Stimulated activated CD4-positive, alpha-beta T cell treated with anti-CD3 and anti-CD28 coated beads, Interleukin-12 subunit alpha, Interleukin-12 subunit beta, amount 100 ng/mL, for 48 hours (primary cell): ENCODE measurements around the gene CETP.
A peak's percentile ranks its signal among the peaks of the same experiment; 100 is the strongest.
"Not testable (repeated sequence)": the region's sequence is repeated elsewhere in the genome, so short reads cannot be mapped to it uniquely, and the experiment has no call there.

ENCODE experiments used
- DNase-seq, 3 donors: peaks; one replicate each; pipeline ENCODE4 v3.0.0-alpha.2; 2020; ENCODE audit warnings: low read depth in 2 of 3, low spot score in 1 of 3

CETP gene

DNA sequence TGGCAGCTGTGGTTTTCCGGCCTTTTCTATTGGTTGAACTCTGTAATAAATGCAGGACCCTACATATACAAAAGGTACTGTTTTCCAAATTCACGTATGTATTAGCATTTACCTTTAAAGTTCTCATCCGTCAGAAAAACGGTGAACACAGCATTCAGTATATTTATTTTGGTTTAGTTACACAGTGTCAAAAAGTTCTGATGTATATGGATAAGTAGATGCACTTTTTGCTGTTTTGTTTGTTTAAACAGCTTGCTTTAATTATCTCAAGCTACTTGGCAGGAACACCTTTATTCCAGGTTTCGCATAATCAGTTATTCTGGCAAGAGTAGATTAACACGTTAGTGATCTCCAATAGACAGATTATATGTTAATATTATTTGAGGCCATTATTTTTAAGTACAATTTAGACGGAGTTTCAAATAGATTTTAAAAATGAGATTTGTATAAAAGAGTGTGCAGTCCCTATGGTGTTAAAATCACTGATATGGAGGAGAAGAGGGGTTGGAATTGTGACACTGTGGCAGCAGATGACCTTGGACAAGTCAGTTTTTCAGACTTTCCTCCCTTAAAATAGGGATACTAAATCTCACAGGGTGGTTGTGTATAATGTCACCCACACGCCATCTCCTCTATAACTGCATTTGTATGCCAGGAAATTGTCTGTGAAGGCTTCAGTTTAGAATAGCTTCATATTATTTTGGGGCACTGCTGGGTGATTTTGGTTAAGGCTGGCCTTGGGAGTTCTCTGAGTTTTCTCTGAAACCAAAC is 27.7 kb upstream of the CETP start:
- DNase-seq: no peak

DNA sequence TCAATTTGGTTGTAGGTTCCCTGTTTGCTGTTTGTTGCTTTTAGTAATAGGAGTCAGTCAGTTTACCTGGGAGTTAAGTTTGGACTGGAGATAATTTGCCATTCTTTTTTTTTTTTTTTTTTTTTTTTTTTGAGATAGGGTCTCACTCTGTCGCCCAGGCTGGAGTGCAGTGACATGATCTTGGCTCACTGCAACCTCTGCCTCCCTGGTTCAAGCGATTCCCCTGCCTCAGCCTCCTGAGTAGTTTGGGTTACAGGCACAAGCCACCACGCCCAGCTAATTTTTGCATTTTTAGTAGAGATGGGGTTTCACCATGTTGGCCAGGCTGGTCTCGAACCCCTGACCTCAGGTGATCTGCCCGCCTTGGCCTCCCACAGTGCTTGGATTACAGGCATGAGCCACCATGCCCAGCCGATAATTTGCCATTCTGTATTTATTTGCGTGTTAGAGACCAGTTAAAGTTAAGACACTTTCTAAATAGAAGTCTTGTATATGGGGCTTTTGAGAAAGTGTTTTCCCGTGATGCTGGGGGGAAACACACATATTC is 27.1 kb upstream of the CETP start:
- not testable (repeated sequence) for DNase-seq

DNA sequence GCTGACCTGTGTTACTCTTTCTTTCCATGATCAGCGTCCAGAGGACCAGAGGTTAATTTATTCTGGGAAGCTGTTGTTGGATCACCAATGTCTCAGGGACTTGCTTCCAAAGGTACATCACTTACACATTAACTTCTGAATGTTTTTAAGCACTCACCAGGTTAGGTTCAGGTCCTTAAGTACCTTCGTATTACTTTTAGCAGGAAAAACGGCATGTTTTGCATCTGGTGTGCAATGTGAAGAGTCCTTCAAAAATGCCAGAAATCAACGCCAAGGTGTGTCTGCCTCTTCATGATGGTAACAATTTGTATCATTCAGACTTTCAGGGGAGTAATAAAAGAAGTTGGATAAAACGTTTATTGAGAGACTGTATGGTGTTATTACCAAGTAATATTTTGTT is 26.5 kb upstream of the CETP start:
- DNase-seq: no peak

DNA sequence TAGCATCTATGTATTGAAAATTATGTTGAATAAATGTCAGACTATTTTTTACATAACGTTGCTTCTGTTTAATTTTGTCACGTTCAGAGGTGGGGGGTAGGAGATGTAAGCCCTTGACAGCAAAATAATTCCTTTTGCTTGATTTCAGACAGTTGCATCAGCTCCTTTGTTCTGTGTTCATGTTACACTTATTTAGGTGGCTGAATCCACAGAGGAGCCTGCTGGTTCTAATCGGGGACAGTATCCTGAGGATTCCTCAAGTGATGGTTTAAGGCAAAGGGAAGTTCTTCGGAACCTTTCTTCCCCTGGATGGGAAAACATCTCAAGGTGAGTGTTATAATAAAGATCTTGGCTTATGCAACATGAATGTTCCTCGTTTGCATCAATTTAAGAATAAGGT is 25.3 kb upstream of the CETP start:
- DNase-seq: no peak

DNA sequence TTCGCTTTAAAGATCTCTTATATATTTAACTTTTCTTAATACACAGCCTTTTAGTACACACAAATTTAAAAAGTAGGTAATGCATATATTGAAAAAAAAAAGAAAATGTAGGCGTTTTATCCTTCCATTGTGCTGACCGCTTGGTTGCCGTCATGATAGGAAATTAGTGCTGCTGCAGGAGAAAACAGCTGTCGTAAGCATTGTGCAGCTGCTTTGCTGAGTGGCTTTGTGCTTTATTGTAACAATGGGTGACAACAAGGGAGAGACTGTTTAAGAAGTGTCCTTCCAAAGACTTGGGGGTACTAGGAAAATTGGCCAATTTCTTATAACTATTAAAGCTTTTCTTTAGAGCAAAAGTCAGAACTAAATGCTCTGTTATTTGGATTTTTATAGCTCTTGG is 24.8 kb upstream of the CETP start:
- no peak for DNase-seq

DNA sequence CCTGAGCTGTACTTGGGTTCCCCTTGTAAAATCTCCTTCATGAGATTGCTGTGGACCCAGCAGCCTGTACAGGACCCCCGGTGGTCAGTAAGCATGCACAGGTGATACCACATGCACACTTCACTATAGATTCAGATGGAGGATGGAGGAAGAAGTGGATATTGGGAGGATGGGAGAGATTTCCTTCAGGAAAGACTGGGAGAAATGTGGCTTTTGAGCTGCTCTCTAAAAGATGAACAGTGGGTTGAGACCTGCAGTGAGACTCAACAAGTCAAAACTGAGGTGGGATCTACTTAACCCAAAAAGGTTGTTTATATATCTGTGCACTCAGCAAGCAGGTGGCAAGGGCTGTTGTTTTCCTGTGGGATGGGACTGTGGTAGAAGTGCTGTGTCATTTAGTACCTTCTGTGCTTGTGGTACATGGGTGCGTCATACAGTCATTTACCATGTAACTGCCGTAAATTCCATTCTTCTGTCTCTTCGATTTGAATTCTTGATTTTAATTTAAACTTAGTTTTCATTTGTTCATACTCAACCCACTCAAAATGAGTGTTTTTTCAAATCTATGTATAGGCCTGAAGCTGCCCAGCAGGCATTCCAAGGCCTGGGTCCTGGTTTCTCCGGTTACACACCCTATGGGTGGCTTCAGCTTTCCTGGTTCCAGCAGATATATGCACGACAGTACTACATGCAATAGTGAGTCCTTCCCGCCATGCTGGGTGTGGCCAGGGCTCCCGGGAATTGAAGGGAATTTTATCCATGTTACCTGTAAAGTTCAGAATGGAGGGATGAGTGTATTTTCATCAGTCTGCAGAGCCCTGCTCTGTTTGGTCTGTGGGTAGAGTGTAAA is 22.9 kb upstream of the CETP start:
- peak; percentile 37 to 53 (median 38) for DNase-seq

DNA sequence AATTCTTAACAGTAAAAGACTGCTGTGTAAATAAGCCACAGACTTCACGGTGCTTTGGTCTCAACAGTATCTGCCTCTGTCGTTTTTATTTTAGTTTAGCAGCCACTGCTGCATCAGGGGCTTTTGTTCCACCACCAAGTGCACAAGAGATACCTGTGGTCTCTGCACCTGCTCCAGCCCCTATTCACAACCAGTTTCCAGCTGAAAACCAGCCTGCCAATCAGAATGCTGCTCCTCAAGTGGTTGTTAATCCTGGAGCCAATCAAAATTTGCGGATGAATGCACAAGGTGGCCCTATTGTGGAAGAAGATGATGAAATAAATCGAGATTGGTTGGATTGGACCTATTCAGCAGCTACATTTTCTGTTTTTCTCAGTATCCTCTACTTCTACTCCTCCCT is 21.9 kb upstream of the CETP start:
- DNase-seq: no peak

DNA sequence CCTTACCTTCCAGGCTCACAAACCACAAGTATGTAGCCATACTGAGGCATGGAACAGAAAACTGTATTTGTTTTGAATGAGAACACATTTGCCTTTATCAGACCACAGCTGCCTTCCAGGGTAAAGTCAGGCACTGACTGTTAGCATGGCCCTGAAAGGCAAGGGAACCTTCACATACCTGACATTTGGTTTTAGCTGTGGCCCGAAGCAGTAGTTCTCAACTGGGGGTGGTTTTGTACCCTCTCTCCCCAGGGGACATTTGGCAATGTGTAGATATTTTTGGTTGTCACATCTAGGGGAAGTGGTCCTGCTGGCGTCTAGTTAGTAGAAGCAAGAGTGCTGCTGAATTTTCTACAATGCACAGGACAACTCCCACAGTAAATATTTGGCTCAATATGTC is 20.7 kb upstream of the CETP start:
- DNase-seq: no peak

DNA sequence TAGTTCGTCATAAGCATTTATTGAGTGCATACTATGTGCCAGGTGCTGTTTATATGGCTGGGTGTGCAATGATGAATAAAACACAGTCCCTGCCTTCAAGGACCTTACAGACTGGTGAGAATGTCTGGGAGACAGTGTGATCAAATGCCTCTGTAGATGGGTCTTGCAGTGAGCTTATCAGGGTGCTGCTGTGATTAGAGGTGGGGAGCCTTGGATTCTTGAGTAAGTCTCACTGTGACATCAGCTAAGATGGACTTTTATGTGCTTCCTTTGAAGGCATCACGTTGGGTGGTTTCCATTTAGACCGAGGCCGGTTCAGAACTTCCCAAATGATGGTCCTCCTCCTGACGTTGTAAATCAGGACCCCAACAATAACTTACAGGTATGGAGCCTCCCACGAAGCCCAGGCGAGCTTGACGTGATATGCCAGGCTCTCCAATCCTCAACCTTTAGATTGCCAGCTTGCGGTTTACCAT is 19.9 kb upstream of the CETP start:
- no peak for DNase-seq

DNA sequence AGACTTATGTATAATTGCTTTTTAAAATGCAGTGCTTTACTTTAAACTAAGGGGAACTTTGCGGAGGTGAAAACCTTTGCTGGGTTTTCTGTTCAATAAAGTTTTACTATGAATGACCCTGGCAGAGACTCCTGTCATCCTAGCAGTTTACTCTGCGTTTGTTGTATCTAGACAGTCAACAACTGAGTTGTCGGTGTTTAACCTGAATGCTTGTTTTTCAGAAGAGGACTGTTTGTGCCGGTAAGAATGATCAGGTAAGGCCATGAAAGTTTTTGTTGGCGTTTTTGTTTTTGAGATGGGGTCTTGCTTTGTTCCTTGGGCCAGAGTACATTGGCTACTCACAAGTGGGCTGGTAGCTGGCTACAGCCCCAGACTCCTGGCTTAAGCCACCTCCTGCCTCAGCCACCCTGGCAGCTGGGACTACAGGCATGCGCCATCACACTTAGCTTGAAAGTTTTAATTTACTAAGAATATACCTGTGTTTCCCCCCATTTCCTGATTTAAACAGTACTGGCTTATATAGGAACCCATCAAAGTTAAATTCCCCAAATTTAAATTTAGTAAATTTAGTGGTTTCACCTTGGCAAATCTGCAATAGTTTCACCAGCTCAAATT is 17.9 kb upstream of the CETP start:
- DNase-seq: no peak

DNA sequence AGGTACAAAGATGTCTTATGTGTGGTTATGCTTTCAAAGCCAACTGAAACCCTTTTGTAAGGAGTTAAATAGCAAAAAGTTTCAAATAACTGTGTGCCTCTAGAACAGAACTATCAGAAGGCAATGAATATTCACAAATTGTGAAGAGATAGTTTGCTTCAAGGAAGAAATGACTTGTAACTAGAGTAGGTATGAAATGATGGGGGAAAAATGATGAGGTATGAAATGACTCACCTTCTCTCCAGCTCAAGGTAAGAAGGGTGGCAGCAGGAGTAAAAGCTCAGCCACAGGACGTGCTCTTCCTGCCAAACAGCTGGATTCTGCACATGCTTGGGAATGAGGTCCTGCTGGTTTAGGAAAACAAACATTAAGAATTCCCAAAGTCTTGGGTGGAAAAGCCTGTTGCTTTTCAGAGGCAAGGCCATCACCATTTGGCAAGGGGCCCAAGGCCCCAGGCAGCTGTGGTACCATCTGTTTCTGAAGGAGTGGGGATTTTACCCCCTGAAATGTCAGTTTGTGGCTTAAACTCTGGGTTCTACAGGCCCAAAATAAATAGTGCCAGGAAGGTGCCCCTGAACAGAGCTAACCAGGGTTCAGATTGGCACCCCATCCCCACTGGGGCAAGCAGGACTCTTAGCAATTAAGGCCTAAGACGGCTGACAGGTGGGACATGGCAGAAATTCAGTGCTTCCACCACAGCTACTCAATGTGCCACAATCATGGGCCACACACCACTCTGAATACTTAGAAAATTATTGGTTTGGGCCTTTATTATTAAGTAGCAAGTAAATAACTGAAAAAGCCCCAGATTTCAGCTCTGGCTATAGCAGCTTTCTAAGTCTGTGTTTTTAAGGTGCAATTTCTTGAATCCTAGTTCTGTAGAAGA is 16.6 kb upstream of the CETP start:
- DNase-seq: no peak

DNA sequence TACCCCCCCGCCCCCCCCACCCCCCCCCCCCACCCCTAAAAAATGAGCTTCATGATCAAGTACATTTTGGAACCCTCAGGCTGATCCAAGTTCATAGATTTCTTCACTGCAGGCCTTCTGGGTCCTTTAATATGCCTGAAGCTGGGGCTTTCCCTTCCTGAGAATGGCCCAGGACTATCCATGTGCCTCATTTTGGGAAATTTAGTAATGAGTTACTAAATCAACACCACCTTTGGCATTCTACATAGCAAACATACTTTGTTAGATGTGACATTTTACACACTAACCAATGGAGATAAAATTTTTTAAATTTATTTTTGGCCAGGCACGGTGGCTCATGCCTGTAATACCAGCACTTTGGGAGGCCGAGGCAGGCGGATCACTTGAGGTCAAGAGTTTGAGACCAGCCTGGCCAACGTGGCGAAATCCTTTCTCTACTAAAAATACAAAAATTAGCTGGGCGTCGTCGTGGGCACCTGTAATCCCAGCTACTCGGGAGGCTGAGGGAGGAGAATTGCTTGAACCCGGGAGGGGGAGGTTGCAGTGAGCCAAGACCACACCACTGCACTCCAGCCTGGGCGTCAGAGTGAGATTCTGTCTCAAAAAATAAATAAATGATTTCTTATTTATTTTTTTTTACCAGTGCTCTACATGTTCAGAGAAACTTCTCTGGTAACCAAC is 15.8 kb upstream of the CETP start:
- no peak for DNase-seq

DNA sequence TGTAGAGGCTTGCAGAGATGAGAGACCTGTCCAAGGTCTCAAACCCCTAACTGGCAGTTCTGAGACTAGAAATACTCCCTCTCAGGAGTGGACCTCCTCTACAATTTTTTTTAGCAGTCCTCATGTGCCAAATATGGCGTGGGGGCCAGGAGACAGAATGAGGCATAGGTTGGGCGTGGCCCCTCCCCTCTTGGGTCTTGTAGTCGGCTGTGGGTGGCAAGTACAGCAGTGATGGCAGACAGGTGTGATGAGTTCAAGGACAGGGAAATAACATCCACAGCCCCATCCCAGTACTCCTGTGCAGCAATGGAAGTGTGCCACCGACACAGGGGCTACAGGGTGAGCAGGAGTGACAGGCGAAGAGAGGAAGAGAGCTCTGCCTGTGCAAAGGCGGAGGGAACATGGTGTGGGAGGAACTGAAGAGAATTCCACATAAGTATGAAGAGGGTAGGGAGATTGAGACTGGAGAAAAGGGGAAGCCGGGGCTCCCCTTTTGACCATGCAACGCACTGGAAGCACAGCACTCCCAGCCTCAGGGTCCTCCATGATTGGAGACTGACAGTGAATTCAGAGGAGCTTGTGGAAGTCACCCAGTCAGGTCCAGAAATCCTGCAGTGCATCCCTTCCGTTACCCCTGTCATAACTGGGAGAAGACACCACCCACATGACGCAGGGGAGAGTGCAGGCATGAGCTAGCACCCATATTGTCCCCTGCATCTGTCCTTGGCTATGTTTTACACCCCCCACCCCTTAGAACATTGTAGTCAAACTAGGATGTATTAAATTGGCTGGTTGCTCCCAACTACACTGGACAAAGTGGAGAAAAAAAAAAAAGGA is 14.8 kb upstream of the CETP start:
- no peak for DNase-seq

DNA sequence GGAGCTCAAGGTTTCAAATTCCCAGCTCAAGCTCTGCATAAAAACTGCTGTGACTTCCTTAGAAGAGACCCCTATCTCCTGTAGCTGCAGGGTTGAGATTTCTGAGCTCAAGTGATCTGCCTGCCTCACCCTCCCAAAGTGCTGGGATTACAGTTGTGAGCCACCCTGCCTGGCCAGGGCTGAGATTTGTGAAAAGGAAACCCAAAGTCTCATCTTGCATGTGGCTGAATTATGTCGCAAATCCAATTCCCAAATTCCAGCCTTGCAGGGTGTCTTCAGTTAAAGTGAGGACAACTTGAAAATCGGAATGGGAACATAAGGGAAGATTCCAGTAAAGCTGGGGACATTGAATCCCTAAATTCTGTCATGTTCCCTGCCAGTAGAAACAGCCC is 14.2 kb upstream of the CETP start:
- DNase-seq: no peak

DNA sequence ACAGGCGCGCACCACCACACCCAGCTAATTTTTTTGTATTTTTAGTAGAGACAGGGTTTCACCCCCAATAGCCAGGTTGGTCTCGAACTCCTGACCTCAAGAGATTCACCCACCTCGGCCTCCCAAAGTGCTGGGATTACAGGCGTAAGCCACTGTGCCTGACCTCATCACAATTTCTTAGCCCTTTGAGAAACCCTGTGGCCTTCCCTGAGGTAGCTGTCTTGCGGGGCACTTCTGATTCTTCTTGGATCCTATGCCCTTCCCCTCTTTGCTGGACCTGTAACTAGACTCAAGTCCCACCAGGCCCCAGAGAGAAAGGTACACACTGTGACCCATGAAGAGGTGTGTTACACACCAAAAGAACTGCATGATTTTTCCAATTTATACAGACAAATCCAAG is 13.5 kb upstream of the CETP start:
- no peak for DNase-seq

DNA sequence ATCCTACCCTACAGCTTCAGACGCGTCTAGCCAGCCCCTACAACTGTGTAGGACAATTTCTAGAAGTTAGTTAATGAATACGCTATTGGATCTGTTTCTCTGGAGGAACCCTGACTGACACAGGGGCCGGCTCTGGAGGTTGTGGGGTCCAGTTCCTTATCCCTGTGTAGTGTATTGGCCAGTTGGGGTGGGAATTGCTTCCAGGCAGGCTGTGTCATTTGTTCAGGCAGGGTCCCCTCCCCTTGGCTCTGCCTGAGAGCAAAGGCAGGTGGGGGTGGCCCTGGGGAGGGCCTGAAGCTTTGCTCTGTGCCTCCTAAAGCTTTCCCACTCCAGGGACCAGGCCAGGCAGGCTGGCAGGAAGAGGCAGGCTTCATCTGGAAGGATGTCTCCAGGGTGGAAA is 11.7 kb upstream of the CETP start:
- DNase-seq: no peak

DNA sequence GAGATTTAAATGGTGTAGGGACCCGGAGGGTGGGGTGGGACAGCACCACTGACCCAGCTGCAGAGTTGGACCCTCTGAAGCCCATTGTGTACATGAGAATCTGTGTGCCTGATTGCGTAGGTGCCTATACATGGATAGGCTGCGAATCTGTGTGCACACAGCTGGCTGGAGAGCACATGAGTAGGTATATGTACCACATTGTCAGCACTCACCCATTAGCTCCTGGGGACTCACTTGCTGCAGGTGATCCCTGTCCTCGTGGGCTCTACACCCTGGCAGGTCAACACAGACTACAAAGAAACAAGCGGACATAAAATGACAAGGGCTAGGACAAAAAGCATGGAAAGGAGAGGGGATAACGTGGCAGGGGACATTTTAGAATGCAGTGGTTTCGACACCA is 11.3 kb upstream of the CETP start:
- DNase-seq: no peak

DNA sequence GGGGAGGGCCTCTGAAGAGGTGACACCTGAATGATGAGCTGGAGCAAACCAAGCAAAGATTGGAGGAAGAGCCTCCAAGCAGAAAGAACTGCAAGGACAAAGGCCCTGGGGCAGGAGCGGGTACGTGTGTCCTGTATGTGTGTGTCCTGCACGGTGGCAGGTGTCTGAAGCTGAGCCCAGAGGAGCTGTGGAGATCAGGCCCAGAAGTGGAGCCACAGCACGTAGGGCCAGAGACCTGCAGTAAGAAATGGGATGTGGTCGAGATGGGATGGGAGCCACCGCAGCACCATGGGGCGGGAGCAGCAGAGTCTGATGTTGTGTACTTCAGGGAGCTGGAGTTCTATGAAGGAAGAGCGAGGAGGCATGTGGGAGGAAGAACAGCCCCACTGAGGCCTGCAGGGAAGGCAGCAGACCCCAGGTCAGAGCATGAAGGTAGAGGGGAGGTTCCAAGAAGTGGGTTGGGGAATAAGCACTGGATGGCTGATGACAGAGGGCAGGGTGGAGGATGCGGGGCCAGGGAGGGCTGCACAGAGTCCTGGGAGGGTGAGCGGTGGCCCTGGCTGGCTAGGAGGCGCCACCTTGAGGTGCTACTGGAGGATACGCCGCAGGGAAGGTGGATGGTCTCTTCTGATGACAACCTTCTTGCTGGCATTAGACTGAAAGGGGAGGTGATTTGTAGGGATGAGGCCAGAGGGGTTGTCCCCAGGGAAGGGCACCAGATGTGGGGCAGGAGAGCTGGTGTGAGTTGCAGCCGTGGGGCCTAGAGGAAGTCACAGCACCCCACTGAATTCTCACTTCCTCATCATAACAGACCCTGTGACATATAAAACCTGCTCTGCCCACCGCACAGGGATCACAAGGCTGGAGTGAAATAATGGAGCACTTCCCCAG is 10.6 kb upstream of the CETP start:
- DNase-seq: peak in 2 of 3 donors; percentile 50 to 53
